Stimulated activated CD4-positive, alpha-beta T cell treated with anti-CD3 and anti-CD28 coated beads, Interleukin-1b, Interleukin-23, amount 100 ng/mL, for 4 hours (primary cell): ENCODE measurements around the gene FRMD4A.

Experiments used
- DNase-seq, 2 donors: peaks; one replicate each; pipeline ENCODE4 v3.0.0-alpha.2; 2020; ENCODE audit warnings: low read depth in 2 of 2

FRMD4A gene

DNA sequence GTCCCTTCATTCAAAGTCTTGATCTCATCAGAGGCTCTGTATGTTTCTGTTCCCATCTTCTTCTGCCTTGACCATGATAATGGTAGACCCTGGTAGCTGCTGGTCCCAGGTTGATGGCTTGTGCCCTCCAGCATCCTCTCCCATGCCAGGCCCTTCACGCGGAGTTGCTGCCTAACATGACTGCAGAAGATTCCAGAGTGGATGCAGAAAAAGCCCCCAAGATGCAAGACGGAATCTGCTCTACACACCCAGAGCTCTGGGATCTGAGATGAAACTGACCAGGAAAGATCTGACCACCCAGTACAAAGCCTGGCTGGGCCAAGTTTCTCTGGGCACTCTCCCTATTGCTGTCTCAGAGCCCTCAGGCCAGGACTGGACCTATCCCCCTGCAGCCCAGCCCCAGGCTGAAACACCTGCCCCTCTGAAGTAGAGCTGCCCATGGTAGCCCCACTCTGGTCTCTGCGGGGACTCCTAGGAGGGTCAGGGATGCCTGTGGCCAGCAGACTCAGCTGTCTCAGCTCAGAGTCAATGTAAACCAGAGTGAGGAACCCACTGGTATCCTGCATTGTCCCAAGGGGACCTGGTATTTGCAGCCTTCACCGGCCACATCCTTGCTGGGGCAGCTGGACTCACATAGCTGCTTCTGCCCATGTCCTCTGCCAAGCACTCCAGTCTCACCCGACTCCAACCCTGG lies 9.5 kb upstream of the FRMD4A start:
- DNase-seq = no peak

DNA sequence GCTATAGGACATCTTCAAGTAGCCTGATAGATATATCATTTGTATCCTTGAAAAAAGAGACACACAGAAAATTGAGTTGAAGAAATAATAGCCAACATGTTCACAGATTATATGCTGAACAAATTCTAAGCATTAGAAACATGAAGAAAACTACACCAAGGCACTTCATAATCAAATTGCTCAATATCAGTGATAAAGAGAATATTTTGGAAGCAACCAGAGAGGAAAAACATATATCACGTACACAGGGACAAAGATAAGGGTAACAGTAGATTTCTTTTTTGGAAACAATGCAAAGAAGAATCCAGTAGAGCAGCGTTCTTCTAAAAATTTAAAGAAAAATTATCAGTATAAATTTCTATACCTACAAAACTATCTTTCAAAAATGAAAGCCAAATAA lies 6.0 kb upstream of the FRMD4A start:
- DNase-seq = no peak

DNA sequence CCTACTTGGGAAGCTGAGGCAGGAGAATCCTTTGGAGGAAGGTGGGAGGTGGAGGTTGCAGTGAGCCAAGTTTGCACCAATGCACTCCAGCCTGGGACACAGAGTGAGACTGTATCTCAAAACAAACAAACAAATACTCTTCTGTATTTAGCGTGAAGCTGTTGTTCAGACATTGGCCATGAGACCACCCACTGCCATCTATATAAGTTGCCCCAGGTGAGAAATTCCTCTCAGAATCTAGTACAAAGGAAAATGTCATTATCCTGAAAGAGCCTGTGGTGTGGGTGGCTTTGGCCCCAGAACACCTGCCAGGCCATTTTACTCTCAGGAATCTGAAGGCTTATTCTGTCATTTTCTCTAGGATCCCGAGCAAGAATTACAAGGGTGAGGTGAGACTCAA lies 4.0 kb upstream of the FRMD4A start:
- DNase-seq = no peak

DNA sequence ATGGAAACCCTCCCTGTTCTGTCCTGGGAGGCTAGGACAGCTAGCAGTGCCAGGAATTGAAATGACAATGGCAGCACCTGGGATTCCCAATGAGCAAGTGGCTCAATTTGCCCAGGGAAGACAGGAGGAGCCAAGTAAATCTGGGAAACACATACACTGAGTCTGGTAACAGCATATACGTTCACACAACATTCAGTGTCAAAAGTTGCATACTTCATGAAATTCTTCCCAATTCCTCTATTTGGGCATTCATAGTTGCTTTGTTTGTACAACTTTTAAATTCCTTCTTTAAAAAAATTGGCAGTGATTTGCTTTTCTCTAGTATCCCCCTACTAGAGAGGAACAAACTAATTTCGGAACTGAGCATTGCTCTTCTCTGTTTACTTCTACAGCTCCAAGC lies 2.9 kb upstream of the FRMD4A start:
- no peak for DNase-seq

DNA sequence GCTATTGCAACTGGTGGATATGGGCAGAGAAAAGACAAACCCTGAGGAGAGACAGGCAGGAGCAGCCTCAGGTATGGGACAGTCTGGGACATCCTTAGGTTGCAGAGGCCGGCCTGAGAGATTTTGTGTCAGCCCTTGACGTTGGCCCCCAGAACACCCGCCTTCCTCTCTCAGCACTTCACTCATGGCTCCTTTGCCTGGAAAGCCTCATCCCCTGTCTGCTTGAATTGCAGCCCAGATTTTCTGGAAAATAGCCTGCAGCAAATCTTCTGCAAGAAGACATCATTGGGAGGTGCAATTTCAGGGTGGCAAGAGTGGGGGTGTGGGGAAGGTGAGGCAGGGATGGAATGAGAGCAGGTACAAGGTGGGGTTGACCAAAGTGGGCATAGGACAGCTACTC lies 2.2 kb upstream of the FRMD4A start:
- DNase-seq = no peak

DNA sequence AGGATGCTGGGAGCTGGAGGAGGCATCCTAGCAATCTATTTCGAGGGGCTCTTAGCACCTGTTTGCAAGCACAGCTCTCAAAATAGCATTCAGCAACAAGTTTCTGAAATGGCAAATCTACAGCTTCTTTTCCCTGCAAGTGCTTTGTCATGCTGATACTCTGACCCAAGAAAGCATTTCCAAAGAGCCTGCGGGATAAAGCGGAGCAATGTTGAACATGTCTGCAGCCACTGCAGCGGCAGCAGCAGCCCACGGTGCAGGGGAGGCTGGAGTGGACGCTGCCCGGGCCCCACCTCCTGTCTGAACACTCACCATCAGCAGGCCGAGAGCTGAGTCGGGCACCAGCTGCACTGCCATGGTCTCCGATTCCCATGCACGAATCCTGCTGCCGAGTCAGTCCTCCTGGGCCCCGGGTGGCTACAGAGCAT lies 964 bp downstream of the FRMD4A start:
- no peak for DNase-seq

DNA sequence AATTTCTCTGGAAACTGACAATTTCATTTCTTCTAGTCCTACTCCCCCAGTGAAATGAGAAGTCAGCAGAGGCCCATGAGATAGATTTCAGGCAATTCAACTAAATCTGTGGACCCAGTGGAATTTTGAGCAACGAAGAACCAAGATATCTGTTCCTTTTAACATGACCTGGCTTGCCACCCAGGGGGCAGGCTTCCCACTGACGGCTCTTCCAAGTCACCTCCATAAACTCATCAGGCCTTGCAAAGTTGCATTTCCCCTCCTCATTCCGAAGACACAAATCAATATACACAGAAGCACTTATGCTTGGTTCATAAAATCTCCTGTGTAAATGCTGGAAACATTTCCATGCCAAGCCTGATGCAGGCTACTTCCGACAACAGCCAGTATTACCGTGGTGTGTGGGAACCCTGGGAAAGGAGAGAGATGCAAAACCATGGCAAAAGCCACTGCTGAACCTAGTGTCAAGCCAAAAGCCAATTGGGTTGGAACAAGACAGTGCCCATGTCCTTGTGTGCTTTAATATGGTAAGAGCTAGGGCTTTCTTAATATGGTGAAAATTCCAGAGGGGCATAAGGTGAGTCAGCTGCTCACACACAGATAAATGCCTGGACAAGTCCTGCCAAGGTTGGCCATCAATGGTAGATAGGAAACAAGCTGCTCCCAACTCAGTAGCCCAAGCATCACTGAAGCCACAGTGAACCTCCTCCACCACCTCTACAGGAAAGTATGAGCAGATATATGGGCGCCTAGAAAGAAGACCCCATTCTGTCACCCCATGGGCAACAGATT lies 1.6 kb downstream of the FRMD4A start:
- no peak for DNase-seq

DNA sequence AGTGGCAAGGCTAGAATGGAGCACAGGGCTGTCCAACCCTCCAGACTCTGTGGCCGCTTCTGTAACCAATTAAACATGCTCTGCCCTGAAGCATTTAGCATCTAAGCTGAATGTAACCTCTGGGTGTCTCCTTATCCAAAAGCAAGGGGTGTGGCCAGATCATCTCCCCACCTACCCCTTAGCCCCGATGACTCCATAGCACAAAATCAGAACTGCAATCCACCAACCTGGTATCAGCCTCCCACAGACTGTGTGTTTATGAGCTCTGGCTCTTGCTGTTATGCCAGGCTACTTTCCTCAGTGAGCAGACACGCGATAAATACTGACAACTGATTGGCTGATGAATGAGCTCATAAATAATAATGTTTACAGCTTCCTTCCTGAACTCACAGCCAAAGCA lies 3.2 kb downstream of the FRMD4A start:
- no peak for DNase-seq

DNA sequence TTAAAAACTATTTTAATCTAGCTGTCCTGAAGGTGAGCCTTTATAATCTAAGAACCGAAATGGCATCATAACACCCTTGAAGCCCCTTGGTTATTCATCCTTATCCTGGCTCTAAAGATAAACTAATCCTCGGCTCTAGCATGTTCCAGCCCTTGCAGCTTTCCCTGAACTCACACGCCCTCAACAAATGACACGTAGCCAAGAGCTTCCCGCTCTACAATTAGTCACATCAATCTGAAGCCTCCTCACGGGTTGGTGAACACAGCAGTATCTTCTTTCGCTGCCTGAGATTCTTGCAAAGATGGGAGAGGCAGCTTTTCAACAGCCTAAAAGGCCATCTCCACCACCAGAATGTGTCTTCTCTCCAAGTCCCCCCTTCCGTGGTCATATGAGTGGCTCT lies 4.1 kb downstream of the FRMD4A start:
- no peak for DNase-seq

DNA sequence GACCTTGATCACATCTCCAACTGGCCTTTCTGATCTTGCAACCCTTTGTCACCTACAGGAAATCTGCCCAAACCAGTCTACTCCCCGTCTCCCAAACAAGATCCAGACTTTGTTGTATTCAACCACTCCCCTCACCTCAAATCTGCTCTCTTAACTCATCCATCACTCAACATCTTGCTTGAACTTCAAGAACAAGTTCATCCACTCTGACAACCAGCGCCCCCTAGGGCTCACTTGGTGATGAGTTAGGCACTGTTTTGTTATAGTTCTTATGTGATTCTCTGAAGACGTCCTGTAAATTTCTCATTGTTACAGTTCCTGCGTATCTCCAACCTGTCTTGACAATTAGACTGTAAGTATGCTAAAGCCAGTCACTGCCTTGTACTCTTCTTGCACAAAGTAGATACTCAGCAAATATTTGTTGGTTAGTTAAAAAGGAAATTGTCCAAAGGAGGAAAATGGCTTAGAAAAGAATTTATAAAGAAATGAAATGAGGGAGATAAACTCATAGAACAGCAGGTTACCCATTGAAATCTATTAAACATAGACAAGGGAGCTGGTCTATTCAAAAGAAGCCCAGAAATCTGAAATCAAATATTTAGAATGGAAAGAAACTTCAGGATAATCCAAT lies 5.3 kb downstream of the FRMD4A start:
- peak; percentile 21 to 60 for DNase-seq

DNA sequence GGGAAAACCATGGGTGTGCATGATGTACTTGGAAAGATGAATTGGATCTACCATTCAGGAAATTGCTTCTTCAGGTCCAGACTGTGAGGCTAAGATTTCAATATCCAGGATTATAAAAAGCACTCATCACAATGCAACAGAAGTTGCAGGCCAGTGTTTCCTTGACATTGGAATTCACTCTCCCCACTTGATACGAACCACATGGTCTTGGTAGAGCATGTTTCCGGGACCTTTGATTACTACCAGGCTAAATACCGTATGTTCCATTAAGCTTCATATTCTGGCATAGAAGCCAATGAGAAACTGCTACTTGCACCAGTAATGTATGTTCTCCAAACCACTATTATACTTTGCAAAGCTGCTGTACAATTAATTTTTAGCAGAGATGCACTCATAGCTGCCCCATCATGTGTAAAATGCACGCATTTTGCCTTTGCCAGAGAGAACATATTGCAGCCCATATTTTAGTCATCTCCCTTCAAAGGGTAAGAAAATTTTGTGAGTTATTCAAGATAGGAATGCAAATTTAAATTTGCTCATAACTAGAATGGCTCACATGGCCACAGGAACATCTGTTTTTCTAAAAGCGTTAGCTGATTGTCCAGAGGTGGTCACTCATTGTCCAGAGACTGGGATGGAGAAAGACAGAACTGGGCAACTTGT lies 8.1 kb downstream of the FRMD4A start:
- DNase-seq = no peak

DNA sequence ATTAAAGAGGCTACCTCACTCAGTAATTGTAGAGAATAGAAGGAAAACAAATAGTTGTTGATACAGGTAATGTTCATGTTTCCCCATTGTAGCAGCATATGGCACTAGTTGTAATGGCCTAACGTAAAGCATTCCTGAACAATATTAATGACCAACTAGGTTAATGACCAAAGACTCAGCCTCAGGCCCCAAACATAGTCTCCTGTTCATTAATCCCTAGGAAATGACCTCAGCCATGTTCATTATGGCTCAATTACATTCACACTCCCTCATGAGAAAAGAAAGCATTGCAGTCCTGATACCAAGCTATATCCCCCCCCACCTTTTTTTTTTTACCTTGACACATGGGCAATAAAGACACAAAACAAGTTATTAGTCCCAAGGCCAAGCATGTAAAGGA lies 12.7 kb downstream of the FRMD4A start:
- DNase-seq = no peak

DNA sequence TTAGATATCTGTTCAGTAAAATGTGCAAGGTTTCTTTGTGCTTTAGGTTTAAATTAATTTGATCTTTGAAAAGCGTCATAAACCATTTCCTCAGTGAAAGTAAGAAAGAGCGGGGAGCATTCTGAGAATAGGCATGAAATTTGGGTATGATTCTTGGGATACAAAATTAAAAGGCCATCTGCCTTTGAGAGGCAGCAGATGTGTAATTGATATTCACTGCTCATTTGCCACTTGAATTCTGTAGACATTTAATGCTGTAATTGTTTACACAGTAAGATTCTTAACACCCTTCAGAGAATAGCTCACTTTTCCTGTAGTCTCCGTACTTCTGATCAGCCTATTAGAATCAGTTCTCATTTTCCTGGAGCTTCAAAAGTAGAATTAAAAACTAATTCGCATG lies 18.7 kb downstream of the FRMD4A start:
- no peak for DNase-seq

DNA sequence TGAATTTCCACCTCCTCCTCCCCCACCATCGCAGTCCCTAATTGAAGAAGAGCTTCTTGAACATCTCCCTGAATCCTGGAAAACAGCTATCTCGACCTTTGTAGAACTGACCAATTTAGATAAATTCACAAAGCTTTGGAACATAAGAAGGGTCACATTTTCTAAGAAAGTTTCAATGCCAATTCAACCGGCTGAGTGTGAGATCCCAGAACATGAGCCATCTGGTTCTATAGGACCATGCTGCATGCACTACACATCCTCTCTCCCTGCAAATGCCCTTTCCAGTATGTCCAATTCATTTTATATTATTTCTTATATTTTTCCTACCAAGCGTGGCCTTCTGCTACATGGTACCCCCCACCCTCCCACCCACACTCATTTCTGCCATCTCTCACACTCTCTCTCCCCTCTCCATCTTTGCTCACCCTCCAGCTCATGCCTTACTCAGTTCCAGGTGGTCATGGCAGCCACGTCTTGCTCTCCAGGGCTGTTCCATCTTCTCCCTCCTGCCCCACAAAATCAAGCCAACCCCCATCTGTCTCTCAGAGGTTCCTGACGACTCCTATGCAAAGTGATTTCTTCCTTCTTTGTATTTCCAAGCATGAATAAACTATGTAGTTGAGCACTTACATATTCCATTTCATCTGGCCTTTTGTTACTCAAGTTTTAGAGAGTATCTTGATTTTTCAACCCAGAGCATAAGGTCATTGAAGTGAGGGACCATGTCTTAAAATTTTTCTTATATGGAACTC lies 19.3 kb downstream of the FRMD4A start:
- DNase-seq = no peak

DNA sequence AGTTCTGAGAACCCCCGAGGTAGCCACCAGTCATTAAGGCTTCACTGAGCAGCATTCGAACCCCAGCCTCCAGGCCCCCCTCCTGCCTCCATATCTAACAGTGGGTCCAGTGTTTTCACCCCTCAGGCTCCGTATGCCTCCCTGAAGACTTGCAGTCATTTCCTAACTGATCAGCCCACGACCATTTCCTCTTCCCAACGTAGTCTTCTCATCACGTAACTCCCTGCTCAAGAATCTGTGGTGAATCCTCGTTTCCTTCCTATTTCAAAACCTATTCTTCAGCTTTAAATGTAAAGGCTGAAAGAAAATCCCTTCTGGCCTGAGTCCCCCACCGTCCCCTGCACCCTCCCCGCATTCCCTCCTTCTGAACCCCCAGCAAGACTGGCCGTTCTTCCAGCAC lies 21.1 kb downstream of the FRMD4A start:
- no peak for DNase-seq

DNA sequence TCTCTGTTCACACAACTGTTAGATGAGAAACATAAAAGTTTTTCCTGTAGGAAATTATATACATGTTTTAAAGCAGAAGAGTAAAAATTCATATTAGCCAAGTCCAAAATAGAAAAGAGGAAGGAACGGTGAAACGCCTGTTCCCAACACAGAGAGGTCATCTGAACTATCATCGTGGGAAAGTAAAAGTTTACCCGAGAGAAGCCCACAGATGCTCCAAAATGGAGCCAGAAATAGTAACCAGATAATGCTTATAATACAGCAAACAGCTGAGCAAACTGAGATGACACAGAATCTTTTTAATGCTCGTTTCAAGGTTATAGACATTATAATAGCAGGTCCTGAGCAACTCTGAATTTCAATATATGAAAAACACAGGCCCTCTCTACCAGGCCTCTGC lies 24.5 kb downstream of the FRMD4A start:
- DNase-seq = no peak

DNA sequence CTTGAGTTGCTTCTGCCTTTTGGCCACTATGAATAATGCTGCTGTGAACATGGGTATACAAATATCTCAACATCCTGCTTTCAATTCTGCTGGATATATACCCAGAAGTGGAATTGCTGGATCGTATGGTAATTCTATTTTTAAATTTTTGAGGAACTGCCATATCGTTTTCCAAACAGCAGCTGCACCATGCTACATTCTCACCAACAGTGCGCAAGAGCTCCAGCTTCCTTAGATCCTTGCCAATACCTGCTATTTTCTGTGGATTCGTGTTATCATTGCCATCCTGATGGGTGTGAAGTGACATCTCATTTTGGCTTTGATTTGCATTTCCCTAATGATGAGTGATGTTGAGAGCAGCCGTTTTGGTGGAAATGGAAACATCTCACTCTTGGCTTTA lies 26.7 kb downstream of the FRMD4A start:
- DNase-seq = no peak

DNA sequence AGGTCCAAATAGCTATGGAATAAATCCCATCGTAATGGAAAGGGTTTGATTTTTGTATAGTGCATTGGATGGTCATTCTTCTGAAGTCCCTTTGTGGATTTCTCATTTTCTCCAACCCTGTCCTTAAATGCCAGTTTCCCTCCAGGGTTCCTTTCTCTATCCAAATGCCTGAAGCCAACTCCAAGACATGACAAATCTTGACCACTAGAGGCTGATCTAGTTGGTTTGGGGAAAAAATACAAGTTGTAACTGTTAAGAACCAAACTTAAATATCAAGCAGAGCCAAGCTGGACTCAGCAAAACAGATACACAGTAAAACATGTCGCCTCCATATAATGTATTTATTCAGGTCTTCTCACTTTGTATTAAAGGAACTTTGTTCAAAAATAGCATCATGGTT lies 28.7 kb downstream of the FRMD4A start:
- DNase-seq = no peak

DNA sequence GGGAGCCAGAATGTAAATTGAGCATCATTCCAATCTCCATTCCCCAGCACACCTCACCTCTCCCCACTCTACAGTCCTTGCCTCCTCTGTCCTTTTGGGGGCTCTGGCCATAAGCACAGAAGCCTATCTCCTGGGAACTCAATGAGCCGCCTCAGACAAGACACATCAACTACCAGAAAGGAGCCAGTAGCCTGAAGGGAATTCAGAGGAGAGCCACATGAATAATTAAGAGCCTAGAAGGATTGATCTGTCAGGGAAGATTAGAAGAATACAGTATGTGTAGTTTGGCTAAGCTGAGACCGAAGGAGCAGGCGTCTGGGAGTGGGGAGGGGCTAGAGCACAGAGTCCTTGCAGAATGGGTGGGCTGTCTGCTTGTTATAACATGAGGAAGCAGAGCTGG lies 31.2 kb downstream of the FRMD4A start:
- no peak for DNase-seq

DNA sequence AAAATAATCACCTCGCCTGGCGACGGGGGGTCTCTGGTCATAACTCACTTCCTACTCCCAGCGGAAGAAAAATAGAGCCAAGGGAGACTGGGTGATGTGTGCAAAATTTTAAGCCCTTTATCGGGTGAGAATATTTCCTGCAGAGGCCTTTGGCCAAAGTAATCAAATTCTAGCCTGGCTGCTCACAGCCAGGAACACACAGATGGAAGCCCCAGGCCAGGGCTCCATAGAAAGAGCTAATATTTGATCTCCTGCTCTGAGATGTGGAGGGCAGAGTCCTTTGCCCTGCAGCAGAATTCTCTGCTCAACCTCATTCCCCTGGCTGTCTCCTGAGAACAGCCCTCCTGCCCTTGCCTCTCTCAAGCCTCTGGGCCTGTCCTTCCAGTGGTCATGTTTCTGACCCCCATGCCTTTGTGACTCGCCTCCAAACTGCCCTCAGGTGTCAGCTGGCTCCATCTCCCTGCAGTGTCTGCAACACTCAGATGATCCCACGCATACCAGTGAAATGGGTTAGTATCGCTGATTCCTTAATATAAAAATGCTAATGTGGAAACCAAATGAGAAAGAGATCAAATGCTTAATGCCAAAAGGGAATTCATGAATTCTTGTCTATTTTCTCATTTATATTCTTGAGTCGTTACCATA lies 34.5 kb downstream of the FRMD4A start:
- DNase-seq = no peak

DNA sequence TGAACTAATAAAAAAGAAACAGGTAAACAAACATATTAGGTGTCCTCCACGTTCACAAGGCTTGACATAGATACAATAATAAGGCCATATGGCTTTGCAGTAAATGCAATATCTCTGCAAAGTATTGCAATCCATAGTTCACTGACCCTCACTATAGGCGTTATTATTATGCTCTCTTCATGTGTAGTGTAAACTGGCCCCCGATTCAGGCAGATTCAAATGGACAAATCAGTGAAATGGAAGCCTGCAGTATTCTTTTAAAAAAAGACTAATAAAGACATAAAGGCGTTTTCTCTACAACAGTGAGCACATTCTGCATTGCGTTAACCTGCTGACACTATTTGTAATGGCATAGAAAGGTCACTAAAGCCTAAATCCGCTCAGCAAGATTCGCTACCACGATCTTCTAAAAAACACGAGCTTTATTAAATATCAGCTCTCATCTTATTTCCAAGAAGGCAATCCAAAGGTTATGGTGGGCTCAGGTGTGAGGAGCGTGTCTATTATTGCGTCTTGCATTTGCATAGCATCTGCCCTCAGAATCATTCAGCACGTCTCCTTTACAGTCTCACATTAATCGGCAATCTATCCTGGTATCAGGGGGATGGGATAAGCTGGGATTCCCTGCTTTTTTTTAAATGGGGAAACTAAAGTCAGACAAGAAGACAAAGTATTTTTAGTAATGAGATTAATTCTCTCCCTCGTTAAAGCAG lies 36.2 kb downstream of the FRMD4A start:
- DNase-seq = no peak
